DOHH2 (cell line): ENCODE data around the gene VIT.

Experiments used
- H3F3A ChIP-seq: fragments of 200-600 bp; sonication (generic), shearing (Covaris generic); 2 replicates; pipeline ENCODE4 v1.6.0; 2016; ENCODE audit warnings: antibody characterized with exemption, mild to moderate bottlenecking; ENCODE audit not compliant: control insufficient read depth, insufficient read depth
- H3K27ac ChIP-seq: fragments of 200-600 bp; sonication (generic); 2 replicates; pipeline ENCODE4 v1.5.1; 2014; ENCODE audit warnings: low read depth, mild to moderate bottlenecking, low read length, moderate library complexity
- H3K27me3 ChIP-seq: fragments of 200-600 bp; sonication (generic); 2 replicates; pipeline ENCODE4 v1.6.1; 2014; ENCODE audit warnings: mild to moderate bottlenecking, low read length, mixed read lengths; ENCODE audit not compliant: control insufficient read depth
- H3K36me3 ChIP-seq: fragments of 200-600 bp; sonication (generic); 2 replicates; pipeline ENCODE4 v1.6.1; 2014; ENCODE audit warnings: mild to moderate bottlenecking, low read length, moderate library complexity, mixed read lengths; ENCODE audit not compliant: control insufficient read depth
- H3K4me1 ChIP-seq: fragments of 200-600 bp; sonication (generic); 2 replicates; pipeline ENCODE4 v1.6.1; 2014; ENCODE audit warnings: mild to moderate bottlenecking, low read length, mixed read lengths; ENCODE audit not compliant: control insufficient read depth
- H3K4me2 ChIP-seq: fragments of 200-600 bp; sonication (generic); 2 replicates; pipeline ENCODE4 v1.6.0; 2014; ENCODE audit warnings: mild to moderate bottlenecking, low read length, moderate library complexity
- H3K4me3 ChIP-seq: fragments of 200-600 bp; sonication (generic); 2 replicates; pipeline ENCODE4 v1.5.1; 2014; ENCODE audit warnings: mild to moderate bottlenecking, low read length, mixed read lengths
- H3K79me2 ChIP-seq: fragments of 200-600 bp; sonication (generic); 2 replicates; pipeline ENCODE4 v1.6.1; 2014; ENCODE audit warnings: mild to moderate bottlenecking, low read length, mixed read lengths; ENCODE audit not compliant: control insufficient read depth
- H3K9me2 ChIP-seq: fragments of 200-600 bp; sonication (generic); replicated peaks from 2 replicates; pipeline ENCODE4 v1.6.1; 2014; ENCODE audit warnings: mild to moderate bottlenecking, low read length, mixed read lengths; ENCODE audit not compliant: control insufficient read depth
- H3K9me3 ChIP-seq: fragments of 200-600 bp; sonication (generic); 2 replicates; pipeline ENCODE4 v1.6.1; 2014; ENCODE audit warnings: antibody characterized with exemption, low read length, mixed read lengths; ENCODE audit not compliant: control insufficient read depth, insufficient read depth
- H4K20me1 ChIP-seq: fragments of 200-600 bp; sonication (generic); 2 replicates; pipeline ENCODE4 v1.6.0; 2014; ENCODE audit warnings: low read depth, mild to moderate bottlenecking, antibody characterized with exemption, low read length, moderate library complexity; ENCODE audit not compliant: control insufficient read depth, insufficient read depth
- EZH2phosphoT487 ChIP-seq: fragments of 200-600 bp; sonication (generic); IDR thresholded peaks from 2 replicates; pipeline ENCODE4 v1.6.1; 2017; ENCODE audit warnings: borderline replicate concordance, mild to moderate bottlenecking, antibody characterized with exemption, low read length, moderate library complexity, mixed read lengths
- TF ChIP-seq, protein P1 (sequence below): fragments of 200-600 bp; sonication (generic); IDR thresholded peaks from one replicate; pipeline ENCODE4 v1.5.1; 2014; ENCODE audit warnings: antibody characterized with exemption, mild to moderate bottlenecking, low read depth, low read length; ENCODE audit not compliant: poor library complexity, severe bottlenecking

The VIT gene

DNA sequence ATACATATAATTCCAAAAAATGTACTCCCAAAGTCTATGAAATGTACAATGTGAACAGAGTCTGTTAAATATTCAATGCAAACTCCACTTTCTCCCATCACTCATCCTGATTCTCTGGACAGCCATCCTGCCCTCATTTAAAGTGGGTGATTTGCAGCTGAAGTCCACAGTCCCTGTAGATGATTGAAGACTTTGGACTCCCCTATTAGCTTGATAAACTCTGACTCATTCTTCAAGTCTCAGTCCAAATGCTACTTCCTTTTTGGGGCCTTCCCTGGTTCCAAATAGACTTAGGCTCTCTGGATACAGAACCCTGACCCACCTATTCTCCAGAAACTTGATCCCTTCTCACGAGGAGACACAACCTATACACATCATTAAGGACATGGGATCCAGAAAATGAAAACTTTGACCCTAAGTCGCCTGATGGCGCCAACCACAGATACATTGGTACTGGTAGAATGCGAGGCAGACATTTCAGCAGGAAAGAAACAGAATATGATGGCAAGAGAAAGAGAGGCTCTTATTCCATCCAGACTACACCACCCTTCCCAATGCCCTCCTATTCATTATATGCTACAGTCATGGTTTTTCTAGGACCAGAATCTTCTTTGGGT is 122.7 kb downstream of the VIT start:
- Histone ChIP-seq H3K27ac (no peak overlapping the region), H3F3A (no peaks in the 10 kb centered on the region), H3K9me2 (no peaks in the 10 kb centered on the region), H3K9me3 (no peaks in the 10 kb centered on the region), H3K4me3 (no peak overlapping the region), H3K27me3 (peaks cover 4% of the 10 kb centered on the region; the same call in 1 of the 2 replicates), H3K36me3 (no peaks in the 10 kb centered on the region), H3K79me2 (no peaks in the 10 kb centered on the region), H3K4me1 (no peaks in the 10 kb centered on the region), H3K4me2 (no peak overlapping the region), H4K20me1 (no peaks in the 10 kb centered on the region)
- TF ChIP-seq, protein P1, sequence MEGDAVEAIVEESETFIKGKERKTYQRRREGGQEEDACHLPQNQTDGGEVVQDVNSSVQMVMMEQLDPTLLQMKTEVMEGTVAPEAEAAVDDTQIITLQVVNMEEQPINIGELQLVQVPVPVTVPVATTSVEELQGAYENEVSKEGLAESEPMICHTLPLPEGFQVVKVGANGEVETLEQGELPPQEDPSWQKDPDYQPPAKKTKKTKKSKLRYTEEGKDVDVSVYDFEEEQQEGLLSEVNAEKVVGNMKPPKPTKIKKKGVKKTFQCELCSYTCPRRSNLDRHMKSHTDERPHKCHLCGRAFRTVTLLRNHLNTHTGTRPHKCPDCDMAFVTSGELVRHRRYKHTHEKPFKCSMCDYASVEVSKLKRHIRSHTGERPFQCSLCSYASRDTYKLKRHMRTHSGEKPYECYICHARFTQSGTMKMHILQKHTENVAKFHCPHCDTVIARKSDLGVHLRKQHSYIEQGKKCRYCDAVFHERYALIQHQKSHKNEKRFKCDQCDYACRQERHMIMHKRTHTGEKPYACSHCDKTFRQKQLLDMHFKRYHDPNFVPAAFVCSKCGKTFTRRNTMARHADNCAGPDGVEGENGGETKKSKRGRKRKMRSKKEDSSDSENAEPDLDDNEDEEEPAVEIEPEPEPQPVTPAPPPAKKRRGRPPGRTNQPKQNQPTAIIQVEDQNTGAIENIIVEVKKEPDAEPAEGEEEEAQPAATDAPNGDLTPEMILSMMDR = no peak
- no peak for TF ChIP-seq EZH2phosphoT487

DNA sequence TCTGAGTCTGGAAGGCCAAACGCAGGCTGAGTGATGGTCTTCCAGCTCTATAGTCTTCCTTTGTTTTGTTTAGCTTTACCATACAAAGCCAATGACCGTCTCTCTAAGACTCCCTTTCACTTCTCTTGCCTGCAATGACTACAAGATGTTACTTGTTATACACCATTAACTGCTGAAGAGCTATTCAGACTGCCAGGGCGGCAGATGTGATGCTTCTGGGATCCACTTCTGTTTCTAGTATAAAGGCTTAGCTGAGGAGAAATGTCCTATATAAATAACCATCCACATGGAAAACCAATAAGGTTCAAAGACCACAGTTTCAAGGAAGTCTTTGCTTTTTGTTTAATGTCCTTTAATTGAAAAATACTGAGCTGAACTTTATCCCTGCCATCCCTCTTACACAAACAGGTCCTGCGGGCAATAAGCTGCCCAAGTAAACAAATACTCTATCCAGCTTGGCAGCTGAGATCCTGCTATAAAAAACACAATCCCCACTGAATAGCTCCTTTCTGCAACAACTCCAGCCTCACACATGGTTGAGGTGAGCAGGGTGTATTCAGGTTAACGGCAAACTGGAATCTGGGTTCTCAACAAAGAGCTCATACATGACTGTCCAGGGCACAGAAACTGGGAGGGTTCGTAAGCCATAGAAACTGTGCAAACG is 124.6 kb downstream of the VIT start:
- no peaks in the 10 kb centered on the region for H3K79me2 ChIP-seq
- peaks cover 4% of the 10 kb centered on the region; the same call in 1 of the 2 replicates for H3K27me3 ChIP-seq
- TF ChIP-seq EZH2phosphoT487 = no peak
- TF ChIP-seq, protein P1 = no peak
- H3K36me3 ChIP-seq = no peaks in the 10 kb centered on the region
- H3K4me2 ChIP-seq = no peak overlapping the region
- H3K9me2 ChIP-seq = no peaks in the 10 kb centered on the region
- no peak overlapping the region for H3K27ac ChIP-seq
- no peaks in the 10 kb centered on the region for H3K9me3 ChIP-seq
- no peaks in the 10 kb centered on the region for H3F3A ChIP-seq
- no peaks in the 10 kb centered on the region for H3K4me1 ChIP-seq
- H4K20me1 ChIP-seq = no peaks in the 10 kb centered on the region
- H3K4me3 ChIP-seq = no peak overlapping the region

DNA sequence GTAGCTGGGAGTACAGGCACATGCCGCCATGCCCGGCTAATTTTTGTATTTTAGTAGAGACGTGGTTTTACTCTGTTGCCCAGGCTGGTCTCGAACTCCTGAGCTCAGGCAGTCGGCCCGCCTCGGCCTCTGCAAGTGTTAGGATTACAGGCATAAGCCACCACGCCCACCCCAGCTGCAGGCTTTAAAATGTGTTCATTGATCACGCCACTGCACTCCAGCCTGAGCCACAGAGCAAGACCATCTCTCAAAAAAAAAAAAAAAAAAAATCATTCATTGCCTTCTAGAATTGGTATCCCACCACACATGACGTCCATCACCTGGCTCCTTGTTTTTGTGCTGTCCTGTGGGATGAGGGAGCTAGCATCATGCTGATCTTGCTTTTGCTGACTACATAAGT is 127.4 kb downstream of the VIT start:
- H3K9me3 ChIP-seq = no peaks in the 10 kb centered on the region
- no peaks in the 10 kb centered on the region; the same call in 1 of the 2 replicates for H3K27me3 ChIP-seq
- no peak for TF ChIP-seq EZH2phosphoT487
- TF ChIP-seq, protein P1 = no peak
- no peak overlapping the region for H3K4me2 ChIP-seq
- no peaks in the 10 kb centered on the region for H4K20me1 ChIP-seq
- H3K36me3 ChIP-seq = no peaks in the 10 kb centered on the region
- no peaks in the 10 kb centered on the region for H3K9me2 ChIP-seq
- H3K4me1 ChIP-seq = no peaks in the 10 kb centered on the region
- H3K79me2 ChIP-seq = no peaks in the 10 kb centered on the region
- no peaks in the 10 kb centered on the region for H3F3A ChIP-seq
- H3K4me3 ChIP-seq = no peak overlapping the region
- no peak overlapping the region for H3K27ac ChIP-seq
